Stomach (tissue), 9 donors: Measurements from ENCODE around the gene SF3B6. TPM values are rescaled to one million over a fixed set of nuclear protein-coding genes. Genes with fewer than 3 reads are reported as not detected.
A peak's percentile ranks its signal among the peaks of the same experiment; 100 is the strongest.

Source experiments
- DNase-seq, 2 donors: peaks; one replicate each; pipeline versions ENCODE4 v3.0.0 to v3.0.0-alpha.2; 2013 to 2019
- H3K27ac ChIP-seq, 5 donors: fragments of 200-600 bp in 4 of 5; sonication (generic) in 4 of 5; one replicate each; pipeline ENCODE4 v1.5.1; 2013 to 2019; ENCODE audit warnings: mild to moderate bottlenecking in 1 of 5, moderate library complexity in 1 of 5
- H3K27me3 ChIP-seq, 3 donors: fragments of 200-600 bp; sonication (generic); one replicate each; pipeline ENCODE4 v1.5.1; 2017 to 2019; ENCODE audit warnings: mixed run types in 1 of 3
- H3K36me3 ChIP-seq, 4 donors: fragments of 200-600 bp; sonication (generic); 1 replicate in 3 of 4; 2 replicates in 1 of 4; pipeline ENCODE4 v1.5.1; 2016 to 2019
- H3K4me1 ChIP-seq, 4 donors: fragments of 200-600 bp; sonication (generic); one replicate each; pipeline ENCODE4 v1.5.1; 2016 to 2019
- H3K4me3 ChIP-seq, 4 donors: fragments of 200-600 bp; sonication (generic) in 3 of 4; one replicate each; pipeline ENCODE4 v1.5.1; 2016 to 2019; ENCODE audit warnings: mild to moderate bottlenecking in 1 of 4
- H3K9me3 ChIP-seq, 4 donors: fragments of 200-600 bp; sonication (generic); one replicate each; pipeline ENCODE4 v1.5.1; 2016 to 2019
- EP300 ChIP-seq: sonication (generic); formaldehyde crosslinking; IDR thresholded peaks from one replicate; pipeline ENCODE4 v1.6.1; 2017; ENCODE audit warnings: antibody characterized with exemption
- POLR2A ChIP-seq, 4 donors: fragments of 450-650 bp; IDR thresholded peaks; one replicate each; pipeline ENCODE4 v1.6.1; 2016; ENCODE audit warnings: antibody characterized with exemption in 4 of 4, control low read depth in 2 of 4, mild to moderate bottlenecking in 1 of 4, moderate library complexity in 1 of 4
- POLR2AphosphoS5 ChIP-seq, 3 donors: sonication (generic); formaldehyde crosslinking; IDR thresholded peaks; one replicate each; pipeline ENCODE4 v1.6.1; 2016; ENCODE audit warnings: antibody characterized with exemption in 3 of 3
- WGBS, 5 donors: extraction: QIAGEN DNeasy Blood & Tissue Kit in 3 of 5; methylation state at CpG; one replicate each; pipeline versions ENCODE4 v1.1.5 to v1.1.7; 2013 to 2018; 5-methylcytosine and 5-hydroxymethylcytosine counted together
- intact Hi-C: fragments of 100-400 bp; cut with DNase I; formaldehyde crosslinking; loops from one replicate; pipeline ENCODE4 v1.15.1; 2023; ENCODE audit warnings: low total_unique reads
- polyA plus RNA-seq, 3 donors: library from polyadenylated mRNA; stranded (reverse); fragments of 200-250 nt; gene quantifications; one replicate each; pipeline ENCODE4 v1.2.3, GENCODE V29; 2013
- total RNA-seq, 5 donors: library from RNA; depleted of rRNA; stranded (reverse); fragments of >200 nt; gene quantifications; one replicate each; pipeline versions ENCODE4 v1.1.0 to v1.2.3, GENCODE V29; 2014 to 2016
- TF ChIP-seq, protein P1 (sequence below), 7 experiments: fragments of 450-650 bp in 4 of 7; fragments of 200-600 bp in 3 of 7; sonication (generic) in 3 of 7; IDR thresholded peaks; one replicate each; pipeline ENCODE4 v1.5.1; 2016 to 2019; ENCODE audit warnings: antibody characterized with exemption in 7 of 7, control low read depth in 2 of 7, mild to moderate bottlenecking in 1 of 7
- donor health status: healthy with polysubstance abuse.
- donor health status: Bipolar disorder and iron deficiency.
- donor health status: healthy.

The SF3B6 gene
- total and polyA plus RNA-seq, 8 donors: 18.8 to 139 (median 89.2) TPM

DNA sequence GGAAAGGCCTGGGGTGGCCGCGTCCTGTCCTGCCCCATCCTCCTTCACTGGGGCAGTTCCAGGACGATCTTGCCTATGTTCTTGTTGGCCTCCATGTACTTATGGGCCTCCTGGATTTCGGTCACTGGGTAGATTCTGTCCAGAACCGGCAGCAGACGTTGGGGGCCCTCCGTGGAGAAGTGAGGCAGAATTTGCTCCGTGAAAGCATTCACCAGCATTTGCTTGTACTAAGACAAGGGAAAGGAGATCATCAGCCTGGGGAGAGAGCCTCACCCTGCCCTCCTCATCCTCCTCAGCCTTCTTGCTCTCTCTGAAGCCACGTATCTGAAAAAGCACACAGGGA lies 1.4 kb upstream of the SF3B6 start:
- 4 to 17% (median 7%) methylated on average over 9 of the region's 9 CpGs for WGBS, 5 donors
- intact Hi-C loops: loop anchor here (10.0 kb wide), 1 partner anchor 153 kb away; the partner anchor contains the start of gene ATAD2B
- Histone ChIP-seq H3K4me1 (peaks cover 17 to 35% (median 31%) of the 10 kb centered on the region in 4 donors), H3K4me3 (peak overlapping the region; percentile 73 to 90 (median 80)), H3K27ac (peak overlapping the region; percentile 73 to 95 (median 94)), H3K9me3 (no peaks in the 10 kb centered on the region), H3K36me3 (peaks cover 4 to 61% (median 50%) of the 10 kb centered on the region in 4 donors), H3K27me3 (no peaks in the 10 kb centered on the region)
- TF ChIP-seq POLR2AphosphoS5 (IDR thresholded peaks at IDR 0.05): no peak
- TF ChIP-seq, protein P1, sequence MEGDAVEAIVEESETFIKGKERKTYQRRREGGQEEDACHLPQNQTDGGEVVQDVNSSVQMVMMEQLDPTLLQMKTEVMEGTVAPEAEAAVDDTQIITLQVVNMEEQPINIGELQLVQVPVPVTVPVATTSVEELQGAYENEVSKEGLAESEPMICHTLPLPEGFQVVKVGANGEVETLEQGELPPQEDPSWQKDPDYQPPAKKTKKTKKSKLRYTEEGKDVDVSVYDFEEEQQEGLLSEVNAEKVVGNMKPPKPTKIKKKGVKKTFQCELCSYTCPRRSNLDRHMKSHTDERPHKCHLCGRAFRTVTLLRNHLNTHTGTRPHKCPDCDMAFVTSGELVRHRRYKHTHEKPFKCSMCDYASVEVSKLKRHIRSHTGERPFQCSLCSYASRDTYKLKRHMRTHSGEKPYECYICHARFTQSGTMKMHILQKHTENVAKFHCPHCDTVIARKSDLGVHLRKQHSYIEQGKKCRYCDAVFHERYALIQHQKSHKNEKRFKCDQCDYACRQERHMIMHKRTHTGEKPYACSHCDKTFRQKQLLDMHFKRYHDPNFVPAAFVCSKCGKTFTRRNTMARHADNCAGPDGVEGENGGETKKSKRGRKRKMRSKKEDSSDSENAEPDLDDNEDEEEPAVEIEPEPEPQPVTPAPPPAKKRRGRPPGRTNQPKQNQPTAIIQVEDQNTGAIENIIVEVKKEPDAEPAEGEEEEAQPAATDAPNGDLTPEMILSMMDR (IDR thresholded peaks at IDR 0.05): no peak
- no peak for TF ChIP-seq EP300
- TF ChIP-seq POLR2A (IDR thresholded peaks at IDR 0.05): no peak
- DNase-seq: no peak

DNA sequence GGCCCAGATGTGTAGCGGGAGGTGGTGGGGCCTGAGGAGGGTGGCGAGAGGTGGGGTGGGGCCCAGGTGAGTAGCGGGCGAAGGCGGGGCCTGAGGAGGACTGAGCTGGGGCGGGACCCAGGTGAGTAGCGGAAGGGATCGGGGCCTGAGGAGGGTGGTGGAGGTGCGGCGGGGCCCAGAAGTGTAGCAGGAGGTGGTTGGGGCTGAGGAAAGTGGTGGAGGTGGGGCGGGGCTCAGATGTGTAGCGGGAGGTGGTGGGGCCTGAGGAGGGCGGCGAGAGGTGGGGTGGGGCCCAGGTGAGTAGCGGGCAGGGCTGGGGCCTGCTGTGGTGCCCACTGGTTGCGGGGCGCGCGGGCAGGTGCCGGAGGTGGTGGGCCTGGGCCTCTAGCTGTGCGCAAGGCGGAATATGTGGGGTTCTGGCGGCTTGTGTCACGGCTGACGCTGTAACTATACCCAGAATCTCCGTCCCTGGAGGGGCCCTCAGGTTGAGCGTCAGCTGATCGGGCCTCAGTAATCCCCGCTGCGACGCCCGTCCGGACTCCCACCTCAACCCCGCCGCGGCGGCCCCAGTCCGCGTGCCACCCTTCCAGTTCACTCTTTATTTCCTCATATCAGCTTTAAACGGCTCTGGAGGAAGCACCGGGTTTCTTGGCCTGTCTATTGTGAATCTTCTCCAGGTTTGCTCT lies 866 bp upstream of the SF3B6 start:
- no peaks in the 10 kb centered on the region for H3K27me3 ChIP-seq
- WGBS, 5 donors: 0 to 2% (median 1%) methylated on average over 34 to 41 of the region's 41 CpGs
- no peaks in the 10 kb centered on the region for H3K9me3 ChIP-seq
- DNase-seq: no peak
- TF ChIP-seq POLR2AphosphoS5 (IDR thresholded peaks at IDR 0.05): peak in 2 of 3 donors; percentile 57 to 64
- peak in 1 of 4 donors; percentile 63 for TF ChIP-seq POLR2A (IDR thresholded peaks at IDR 0.05)
- TF ChIP-seq EP300: no peak
- H3K4me3 ChIP-seq: peak overlapping the region; percentile 73 to 90 (median 80)
- intact Hi-C loops: loop anchor here (10.0 kb wide), 1 partner anchor 152 kb away; the partner anchor contains the start of gene ATAD2B
- peak overlapping the region; percentile 73 to 95 (median 94) for H3K27ac ChIP-seq
- peaks cover 4 to 61% (median 50%) of the 10 kb centered on the region in 4 donors for H3K36me3 ChIP-seq
- H3K4me1 ChIP-seq: peaks cover 17 to 35% (median 31%) of the 10 kb centered on the region in 4 donors

DNA sequence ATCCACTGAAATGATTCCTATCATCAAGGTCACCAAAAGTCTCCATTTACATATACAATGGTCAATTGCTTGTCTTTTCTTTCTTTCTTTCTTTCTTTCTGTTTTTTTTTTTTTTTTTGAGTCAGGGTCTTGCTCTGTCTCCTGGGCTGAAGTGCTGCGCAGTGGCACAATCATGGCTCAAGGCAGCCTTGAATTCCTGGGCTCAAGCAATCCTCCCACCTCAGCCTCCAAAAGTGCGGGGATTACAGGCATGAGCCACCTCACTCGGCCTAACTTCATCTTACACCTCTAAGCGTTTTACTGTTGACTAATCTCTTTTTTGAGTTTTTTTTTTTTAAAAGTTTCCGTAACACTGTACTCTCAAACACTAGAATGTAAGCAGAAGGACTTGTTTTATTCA lies 867 bp downstream of the SF3B6 start:
- H3K4me3 ChIP-seq: peak overlapping the region; percentile 73 to 90 (median 80)
- peak overlapping the region in 4 of 5 donors; percentile 90 to 95 (median 94) for H3K27ac ChIP-seq
- H3K4me1 ChIP-seq: peaks cover 17 to 37% (median 31%) of the 10 kb centered on the region in 4 donors
- no peaks in the 10 kb centered on the region for H3K27me3 ChIP-seq
- no peak for DNase-seq
- H3K36me3 ChIP-seq: peaks cover 5 to 60% (median 50%) of the 10 kb centered on the region in 4 donors
- intact Hi-C loops: loop anchor here (10.0 kb wide), 1 partner anchor 150 kb away; the partner anchor contains the start of gene ATAD2B
- TF ChIP-seq, protein P1 (IDR thresholded peaks at IDR 0.05): no peak
- TF ChIP-seq EP300 (no peak), POLR2A (IDR thresholded peaks at IDR 0.05) (no peak), POLR2AphosphoS5 (IDR thresholded peaks at IDR 0.05) (no peak)
- H3K9me3 ChIP-seq: no peaks in the 10 kb centered on the region
- 50 to 57% (median 52%) methylated on average over 5 of the region's 5 CpGs for WGBS, 5 donors

GRCh38 chr2:24073816-24074215 lies 2.3 kb downstream of the SF3B6 start:
- Histone ChIP-seq H3K36me3 (peaks cover 10 to 60% (median 52%) of the 10 kb centered on the region in 4 donors), H3K27ac (no peak overlapping the region), H3K4me1 (peaks cover 17 to 37% (median 31%) of the 10 kb centered on the region in 4 donors), H3K4me3 (no peak overlapping the region), H3K9me3 (no peaks in the 10 kb centered on the region), H3K27me3 (no peaks in the 10 kb centered on the region)
- 79 to 90% (median 87%) methylated on average over 6 of the region's 6 CpGs for WGBS, 5 donors
- TF ChIP-seq, protein P1 (IDR thresholded peaks at IDR 0.05): no peak
- TF ChIP-seq EP300: no peak
- no peak for TF ChIP-seq POLR2A (IDR thresholded peaks at IDR 0.05)
- no peak for TF ChIP-seq POLR2AphosphoS5 (IDR thresholded peaks at IDR 0.05)
- DNase-seq: no peak
- intact Hi-C loops: loop anchor here (10.0 kb wide), 1 partner anchor 149 kb away; the partner anchor contains the start of gene ATAD2B
